Heart left ventricle (tissue), 13 donors: ENCODE measurements around the gene CCDC198.

ENCODE experiments used
- POLR2A ChIP-seq, 2 donors: fragments of 450-650 bp; IDR thresholded peaks; one replicate each; pipeline ENCODE4 v1.6.1; 2017; ENCODE audit warnings: antibody characterized with exemption in 2 of 2, mild to moderate bottlenecking in 2 of 2, moderate library complexity in 2 of 2
- TF ChIP-seq, protein P1 (sequence below), 12 donors: fragments of 200-600 bp; sonication (generic) in 4 of 12; IDR thresholded peaks; one replicate each; pipeline versions ENCODE4 v1.5.0 to v1.8.0; 2018 to 2022; ENCODE audit warnings: antibody characterized with exemption in 12 of 12, mild to moderate bottlenecking in 5 of 12
- donor health status: ischemic (EF 13 %, LVEDD 7.1; RV severe dilation, severe dysfunction).
- donor health status: DM: no; HTN: yes; CAD: no.
- donor health status: DM: no; HTN: no; CAD: no.
- donor health status: ischemic (EF 25% LVEDD 6.9; RV normal size, moderate dysfunction).
- donor health status: ischemic (EF 25% LVEDD 5.7; RV mildly dilated, moderate dysfunction).
- donor health status: ischemic (EF 35%, LVEDD 5.7; RV mildly dilated, moderate dysfunction).
- donor health status: nonischemic (EF 11% LVEDD 7.7; RV severe dilation, severe dysfunction).
- donor health status: DM: yes; HTN: yes; CAD: no.
- donor health status: PGD.
- donor health status: ischemic (EF 29% LVEDD 5.4; RV normal size, mild dysfunction).
- donor health status: nonischemic (EF 23%, LVEDD 6.1; RV moderate dilation, normal function).

DNA sequence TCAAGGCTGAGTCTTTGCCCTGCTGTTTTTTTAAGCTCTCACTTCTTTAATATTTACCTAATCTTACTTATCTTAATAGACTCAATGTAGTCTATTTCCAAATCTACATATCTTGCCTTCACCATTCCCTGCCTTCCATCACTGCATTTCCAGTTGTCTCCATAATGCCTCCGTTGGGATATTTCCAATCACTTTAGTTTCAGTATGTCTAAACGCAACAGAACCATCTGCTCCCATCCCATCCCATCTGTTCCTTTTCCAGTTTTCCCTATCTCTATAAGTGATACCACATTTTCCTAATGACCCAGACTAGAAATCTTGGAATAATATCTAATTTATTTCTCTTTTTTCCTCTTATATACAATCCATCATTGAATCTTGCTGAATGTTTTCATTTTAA lies 15.1 kb upstream of the CCDC198 start:
- TF ChIP-seq, protein P1, sequence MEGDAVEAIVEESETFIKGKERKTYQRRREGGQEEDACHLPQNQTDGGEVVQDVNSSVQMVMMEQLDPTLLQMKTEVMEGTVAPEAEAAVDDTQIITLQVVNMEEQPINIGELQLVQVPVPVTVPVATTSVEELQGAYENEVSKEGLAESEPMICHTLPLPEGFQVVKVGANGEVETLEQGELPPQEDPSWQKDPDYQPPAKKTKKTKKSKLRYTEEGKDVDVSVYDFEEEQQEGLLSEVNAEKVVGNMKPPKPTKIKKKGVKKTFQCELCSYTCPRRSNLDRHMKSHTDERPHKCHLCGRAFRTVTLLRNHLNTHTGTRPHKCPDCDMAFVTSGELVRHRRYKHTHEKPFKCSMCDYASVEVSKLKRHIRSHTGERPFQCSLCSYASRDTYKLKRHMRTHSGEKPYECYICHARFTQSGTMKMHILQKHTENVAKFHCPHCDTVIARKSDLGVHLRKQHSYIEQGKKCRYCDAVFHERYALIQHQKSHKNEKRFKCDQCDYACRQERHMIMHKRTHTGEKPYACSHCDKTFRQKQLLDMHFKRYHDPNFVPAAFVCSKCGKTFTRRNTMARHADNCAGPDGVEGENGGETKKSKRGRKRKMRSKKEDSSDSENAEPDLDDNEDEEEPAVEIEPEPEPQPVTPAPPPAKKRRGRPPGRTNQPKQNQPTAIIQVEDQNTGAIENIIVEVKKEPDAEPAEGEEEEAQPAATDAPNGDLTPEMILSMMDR (IDR thresholded peaks at IDR 0.05) = no peak
- no peak for TF ChIP-seq POLR2A (IDR thresholded peaks at IDR 0.05)
